AG04449 (cell line): ENCODE measurements around the gene WNT4.
"Not testable (repeated sequence)": the region's sequence is repeated elsewhere in the genome, so short reads cannot be mapped to it uniquely, and the experiment has no call there.

Experiments
- CTCF ChIA-PET: fragments of 350-600 bp; formaldehyde crosslinking; extraction: SDS; loops from one replicate; lab custom pipeline; 2021; ENCODE audit warnings: antibody characterized with exemption; lab: Yijun Ruan, JAX
- POLR2A ChIA-PET: fragments of 400-600, 350-600 bp; formaldehyde crosslinking; extraction: SDS; loops from one replicate; lab custom pipeline; 2020; ENCODE audit warnings: antibody characterized with exemption, inconsistent platforms; lab: Yijun Ruan, JAX
- DNase-seq: peaks from one replicate; pipeline ENCODE4 v3.0.0-alpha.2; 2010; ENCODE audit warnings: low read depth, low spot score
- H3K4me3 ChIP-seq: 2 replicates; pipeline ENCODE4 v1.5.1; 2011; ENCODE audit warnings: low read depth, mild to moderate bottlenecking, control low read depth, low read length
- CTCF ChIP-seq: IDR thresholded peaks from one replicate; pipeline ENCODE4 v1.5.1; 2011; ENCODE audit warnings: mild to moderate bottlenecking, moderate library complexity, low read length, control low read depth, inconsistent platforms; ENCODE audit not compliant: insufficient read depth; ENCODE audit errors: missing control alignments

Gene WNT4

GRCh38 chr1:22101199-22101598 is 41.7 kb downstream of the WNT4 start:
- DNase-seq: no peak
- TF ChIP-seq CTCF: no peak
- CTCF ChIA-PET: interaction anchor here (0.8 to 2.7 kb wide), 5 partner anchors 8 to 315 kb away, joined by 3 to 14 read pairs (median 6); no protein-coding TSS in a partner anchor
- H3K4me3 ChIP-seq: no peak overlapping the region
- POLR2A ChIA-PET: no interaction called here

DNA sequence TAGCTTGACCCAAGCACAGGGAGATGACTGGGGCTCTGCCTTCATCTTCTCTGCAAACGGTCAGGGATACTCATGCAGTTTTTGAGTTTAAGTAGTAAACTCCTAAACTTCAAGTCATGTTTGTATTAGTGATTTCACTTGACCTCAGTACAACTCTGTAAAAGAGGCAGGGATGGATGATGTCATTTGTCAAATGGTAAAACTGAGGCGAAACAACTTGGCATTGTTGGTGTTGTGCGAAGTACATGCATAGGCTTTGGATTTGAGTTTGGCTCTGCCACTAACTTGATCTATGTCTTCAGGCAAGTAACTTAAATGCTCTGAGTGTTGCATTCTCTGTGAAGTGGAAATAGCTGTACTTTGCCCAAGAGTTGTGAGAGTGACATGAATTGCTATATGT is 42.7 kb downstream of the WNT4 start:
- ChIA-PET POLR2A (no interaction called here), CTCF (interaction anchor here (0.6 to 1.7 kb wide), 3 partner anchors 10 to 28 kb away, joined by 3 to 7 read pairs (median 6); no protein-coding TSS in a partner anchor)
- no peak overlapping the region for H3K4me3 ChIP-seq
- no peak for TF ChIP-seq CTCF
- DNase-seq: no peak

DNA sequence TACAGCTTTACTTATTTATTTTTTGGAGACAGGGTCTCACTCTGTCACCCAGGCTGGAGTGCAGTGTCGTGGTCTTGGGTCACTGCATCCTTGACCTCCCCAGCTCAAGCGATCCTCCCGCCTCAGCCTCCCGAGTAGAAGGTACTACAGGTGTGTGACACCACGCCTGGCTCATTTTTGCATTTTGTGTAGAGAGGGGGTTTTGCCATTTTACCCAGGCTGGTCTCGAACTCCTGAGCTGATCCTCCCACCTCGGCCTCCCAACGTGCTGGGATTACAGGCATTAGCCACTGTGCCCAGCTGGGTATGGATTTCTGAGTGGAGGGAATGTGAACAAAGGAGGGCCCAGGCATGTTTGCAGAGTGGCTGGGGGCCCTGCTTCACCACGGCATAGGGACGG is 44.1 kb downstream of the WNT4 start:
- CTCF ChIA-PET: interaction anchor here (0.9 to 1.7 kb wide), 5 partner anchors 8 to 13 kb away, joined by 3 to 7 read pairs (median 3); no protein-coding TSS in a partner anchor
- POLR2A ChIA-PET: no interaction called here

GRCh38 chr1:22096463-22096862 is 46.4 kb downstream of the WNT4 start:
- H3K4me3 ChIP-seq: no peak overlapping the region
- TF ChIP-seq CTCF: no peak
- ChIA-PET CTCF (interaction anchor here (2.3 kb wide), 1 partner anchor 9 kb away, joined by 8 read pairs; no protein-coding TSS in a partner anchor), POLR2A (no interaction called here)
- no peak for DNase-seq

More for the DNA sequence above, 44.1 kb downstream of the WNT4 start:
- TF ChIP-seq CTCF: no peak
- no peak overlapping the region for H3K4me3 ChIP-seq
- no peak for DNase-seq

GRCh38 chr1:22096036-22096435 is 46.9 kb downstream of the WNT4 start:
- H3K4me3 ChIP-seq: no peak overlapping the region
- POLR2A ChIA-PET: no interaction called here
- DNase-seq: no peak
- CTCF ChIA-PET: interaction anchor here (2.3 kb wide), 1 partner anchor 9 kb away, joined by 8 read pairs; no protein-coding TSS in a partner anchor
- no peak for TF ChIP-seq CTCF

- DNase-seq: no peak
- ChIA-PET CTCF (interaction anchor here (0.9 to 4.1 kb wide), 7 partner anchors 9 to 323 kb away, joined by 3 to 22 read pairs (median 3); no protein-coding TSS in a partner anchor), POLR2A (no interaction called here)
- no peak overlapping the region for H3K4me3 ChIP-seq
- TF ChIP-seq CTCF: no peak
Observed at GRCh38 chr1:22093513-22093912, 49.4 kb downstream of the WNT4 start.

GRCh38 chr1:22092026-22092768 is 50.7 kb downstream of the WNT4 start:
- POLR2A ChIA-PET, H3K4me3 ChIP-seq: not testable (repeated sequence)
- CTCF ChIA-PET: interaction anchor here (0.8 to 4.1 kb wide), 8 partner anchors 9 to 325 kb away, joined by 3 to 22 read pairs (median 3); no protein-coding TSS in a partner anchor

More at GRCh38 chr1:22092026-22092768, 50.7 kb downstream of the WNT4 start:
- not testable (repeated sequence) for DNase-seq
